HCT116 (cell line): ENCODE measurements around the gene DVL1. TPM values are rescaled to one million over a fixed set of nuclear protein-coding genes. Genes with fewer than 3 reads are reported as not detected.

Experiments
- ATAC-seq: fragments of 200-7000 bp; cut with Tn5 transposase; 2 replicates; pipeline ENCODE4 v1.9.1; 2020; ENCODE audit warnings: mild to moderate bottlenecking, moderate library complexity
- BruUV-seq: library from RNA; stranded (reverse); fragments of 400-500 nt; replicated peaks from 2 replicates; lab custom pipeline; 2021; lab: Mats Ljungman, UMichigan
- CTCF ChIA-PET: fragments of 300-600 bp; sonication (Branson Sonifier 250); formaldehyde crosslinking; loops from one replicate; lab custom pipeline; 2021; ENCODE audit warnings: antibody characterized with exemption; lab: Charles Lee
- POLR2A ChIA-PET: fragments of 300-600, 350-600 bp; sonication (Branson Sonifier 250); formaldehyde crosslinking; loops from one replicate; lab custom pipeline; 2021; ENCODE audit warnings: antibody characterized with exemption; lab: Charles Lee
- RAD21 ChIA-PET, 2 experiments: fragments of 300-600 bp; sonication (Branson Sonifier 250); formaldehyde crosslinking; loops; one replicate each; lab custom pipeline; 2023; ENCODE audit warnings: low total read pairs in 2 of 2; ENCODE audit not compliant: uncharacterized antibody in 2 of 2, unreplicated experiment in 2 of 2, low non-redundant PET in 1 of 2; lab: Charles Lee
- DNase-seq: peaks from one replicate; pipeline ENCODE4 v3.0.0-alpha.2; 2010; ENCODE audit warnings: low read depth, low spot score
- H2AFZ ChIP-seq: fragments of 200-600 bp; shearing (Covaris generic), sonication (generic); 2 replicates; pipeline ENCODE4 v1.6.1; 2017; ENCODE audit warnings: low read depth, mixed run types, mixed read lengths, antibody characterized with exemption, low read length; ENCODE audit not compliant: poor library complexity, severe bottlenecking
- H3K27ac ChIP-seq: 2 replicates; pipeline ENCODE4 v1.5.1; 2012; ENCODE audit warnings: low read depth, low read length
- H3K27me3 ChIP-seq: fragments of 200-600 bp; sonication (generic); 2 replicates; pipeline ENCODE4 v1.6.1; 2016; ENCODE audit warnings: mixed run types, low read length, mixed read lengths; ENCODE audit not compliant: insufficient read depth
- H3K36me3 ChIP-seq, 2 experiments: fragments of 200-500 bp in 1 of 2; fragments of 200-600 bp in 1 of 2; sonication (Bioruptor generic) in 1 of 2; sonication (generic) in 1 of 2; 2 replicates each; pipeline versions ENCODE4 v1.5.1 to v1.6.1; 2014 to 2016; ENCODE audit warnings: low read length in 2 of 2, inconsistent platforms in 1 of 2, mixed read lengths in 1 of 2, mixed run types in 1 of 2; ENCODE audit not compliant: insufficient read depth in 2 of 2, control insufficient read depth in 1 of 2
- H3K4me1 ChIP-seq, 2 experiments: fragments of 200-600 bp in 1 of 2; sonication (generic) in 1 of 2; 2 replicates each; pipeline versions ENCODE4 v1.5.1 to v1.6.1; 2012 to 2017; ENCODE audit warnings: low read length in 2 of 2, inconsistent platforms in 1 of 2, mild to moderate bottlenecking in 1 of 2, mixed read lengths in 1 of 2, mixed run types in 1 of 2, moderate library complexity in 1 of 2; ENCODE audit not compliant: insufficient read depth in 2 of 2, control insufficient read depth in 1 of 2
- H3K4me2 ChIP-seq: fragments of 200-600 bp; sonication (generic); 2 replicates; pipeline ENCODE4 v1.6.1; 2017; ENCODE audit warnings: mixed run types, low read length, mixed read lengths
- H3K4me3 ChIP-seq, 2 experiments: fragments of 200-600 bp in 1 of 2; sonication (generic) in 1 of 2; replicated peaks in 1 of 2; 2 replicates each; pipeline ENCODE4 v1.5.1; 2011 to 2016; ENCODE audit warnings: low read length in 2 of 2, control low read depth in 1 of 2, low read depth in 1 of 2, mild to moderate bottlenecking in 1 of 2, mixed read lengths in 1 of 2, mixed run types in 1 of 2
- H3K79me2 ChIP-seq: fragments of 200-600 bp; sonication (generic); 2 replicates; pipeline ENCODE4 v1.6.1; 2017; ENCODE audit warnings: mild to moderate bottlenecking, mixed run types, low read length, moderate library complexity, mixed read lengths; ENCODE audit not compliant: insufficient read depth
- H3K9ac ChIP-seq: fragments of 200-600 bp; sonication (generic); 2 replicates; pipeline ENCODE4 v1.6.1; 2016; ENCODE audit warnings: low read length, mixed read lengths
- H3K9me2 ChIP-seq: fragments of 200-600 bp; sonication (generic), shearing (Covaris generic); 2 replicates; pipeline ENCODE4 v1.6.1; 2017; ENCODE audit warnings: mixed run types, mild to moderate bottlenecking, moderate library complexity; ENCODE audit not compliant: insufficient read depth
- H3K9me3 ChIP-seq, 2 experiments: fragments of 200-500 bp in 1 of 2; fragments of 200-600 bp in 1 of 2; sonication (Bioruptor generic) in 1 of 2; sonication (generic) in 1 of 2; 2 replicates each; pipeline ENCODE4 v1.6.1; 2014 to 2017; ENCODE audit warnings: low read length in 2 of 2, mixed read lengths in 2 of 2, inconsistent platforms in 1 of 2, low read depth in 1 of 2, mild to moderate bottlenecking in 1 of 2, mixed run types in 1 of 2, moderate library complexity in 1 of 2; ENCODE audit not compliant: control insufficient read depth in 1 of 2, insufficient read depth in 1 of 2
- H4K20me1 ChIP-seq: fragments of 200-600 bp; sonication (generic), shearing (Covaris generic); 2 replicates; pipeline ENCODE4 v1.6.1; 2017; ENCODE audit warnings: mixed run types, mild to moderate bottlenecking, moderate library complexity; ENCODE audit not compliant: insufficient read depth
- CEBPB ChIP-seq: IDR thresholded peaks from 2 replicates; pipeline ENCODE4 v1.6.1; 2012; ENCODE audit warnings: low read depth
- EGR1 ChIP-seq: IDR thresholded peaks from 2 replicates; pipeline ENCODE4 v1.6.1; 2012; ENCODE audit warnings: low read depth
- ELF1 ChIP-seq: IDR thresholded peaks from 2 replicates; pipeline ENCODE4 v1.6.1; 2012; ENCODE audit warnings: low read depth, borderline replicate concordance
- FOSL1 ChIP-seq: IDR thresholded peaks from 2 replicates; pipeline ENCODE4 v1.6.1; 2012; ENCODE audit warnings: low read depth
- POLR2AphosphoS5 ChIP-seq: IDR thresholded peaks from 2 replicates; pipeline ENCODE4 v1.6.1; 2011; ENCODE audit warnings: mild to moderate bottlenecking, low read depth, low read length, moderate library complexity
- RAD21 ChIP-seq: IDR thresholded peaks from 2 replicates; pipeline ENCODE4 v1.6.1; 2012; ENCODE audit warnings: low read depth, mild to moderate bottlenecking
- SP1 ChIP-seq: IDR thresholded peaks from 2 replicates; pipeline ENCODE4 v1.6.1; 2012; ENCODE audit warnings: low read depth
- TCF7L2 ChIP-seq: IDR thresholded peaks from 2 replicates; pipeline ENCODE4 v1.7.0; 2011; ENCODE audit warnings: borderline replicate concordance, inconsistent platforms; ENCODE audit not compliant: insufficient read depth, insufficient read length; ENCODE audit errors: extremely low read depth
- ZFX ChIP-seq: fragments of 450-650 bp; IDR thresholded peaks from 2 replicates; pipeline ENCODE4 v1.6.1; 2017
- ZNF274 ChIP-seq: fragments of 200-500 bp; sonication (Bioruptor generic); IDR thresholded peaks from 2 replicates; pipeline ENCODE4 v1.6.1; 2014; ENCODE audit warnings: mild to moderate bottlenecking, low read depth, low read length, inconsistent platforms
- intact Hi-C: fragments of 100-400 bp; cut with micrococcal nuclease; formaldehyde crosslinking; loops from 2 replicates; pipeline ENCODE4 v1.10.0; 2022
- total RNA-seq: library from RNA; stranded (reverse); gene quantifications from one replicate; pipeline ENCODE4 v1.2.1, GENCODE V29; 2021; ENCODE audit not compliant: unreplicated experiment

The DVL1 gene
- total RNA-seq, 1 experiment from 2014 or later = 160 TPM

- BruUV-seq = no TSS peak
- H2AFZ ChIP-seq = no peak overlapping the region
- POLR2A ChIA-PET = interaction anchor here (1.4 kb wide), 1 partner anchor 8 kb away, joined by 4 read pairs; the partner anchor contains the start of gene CCNL2
- H3K9ac ChIP-seq = no peak overlapping the region
- CTCF ChIA-PET = no interaction called here
- RAD21 ChIA-PET = no interaction called here
- no peak overlapping the region for H3K27ac ChIP-seq
- H3K36me3 ChIP-seq = peaks cover 71 to 85% of the 10 kb centered on the region in 2 experiments
- no peaks in the 10 kb centered on the region for H3K27me3 ChIP-seq
- no peak overlapping the region for H3K4me3 ChIP-seq
- no peak overlapping the region for H3K4me2 ChIP-seq
- H3K4me1 ChIP-seq = no peaks in the 10 kb centered on the region
- peaks cover 12% of the 10 kb centered on the region; the same call in 1 of the 2 replicates for H4K20me1 ChIP-seq
- no peaks in the 10 kb centered on the region for H3K9me2 ChIP-seq
- H3K79me2 ChIP-seq = peaks cover 69% of the 10 kb centered on the region
- DNase-seq (no peak), ATAC-seq (no peak)
- intact Hi-C loops = no loop called here
- no peak for TF ChIP-seq ELF1
- TF ChIP-seq SP1 = no peak
- no peak for TF ChIP-seq CEBPB
- no peak for TF ChIP-seq POLR2AphosphoS5
- TF ChIP-seq RAD21 = no peak
- no peak for TF ChIP-seq TCF7L2
- TF ChIP-seq EGR1 = no peak
- TF ChIP-seq FOSL1 = no peak
- no peaks in the 10 kb centered on the region for H3K9me3 ChIP-seq
Observed at GRCh38 chr1:1391225-1391624, 42.0 kb upstream of the DVL1 start.

GRCh38 chr1:1390675-1391074 is 41.5 kb upstream of the DVL1 start:
- RAD21 ChIA-PET = no interaction called here
- no TSS peak for BruUV-seq

More at GRCh38 chr1:1390675-1391074, 41.5 kb upstream of the DVL1 start:
- CTCF ChIA-PET = interaction anchor here (0.9 kb wide), 1 partner anchor 12 kb away, joined by 5 read pairs; no protein-coding TSS in a partner anchor
- H3K9ac ChIP-seq = no peak overlapping the region
- POLR2A ChIA-PET = interaction anchor here (1.4 kb wide), 1 partner anchor 8 kb away, joined by 4 read pairs; the partner anchor contains the start of gene CCNL2
- peaks cover 64% of the 10 kb centered on the region for H3K79me2 ChIP-seq
- no peaks in the 10 kb centered on the region for H3K9me2 ChIP-seq
- TF ChIP-seq ZFX (no peak), ZNF274 (no peak)
- TF ChIP-seq, all 23 proteins: peak for 0
- Histone ChIP-seq H3K4me2 (no peak overlapping the region), H3K9me3 (no peaks in the 10 kb centered on the region), H3K4me1 (no peaks in the 10 kb centered on the region), H4K20me1 (peaks cover 11% of the 10 kb centered on the region; the same call in 1 of the 2 replicates), H2AFZ (no peak overlapping the region), H3K4me3 (no peak overlapping the region), H3K36me3 (peaks cover 75 to 90% of the 10 kb centered on the region in 2 experiments), H3K27ac (no peak overlapping the region), H3K27me3 (no peaks in the 10 kb centered on the region)
- DNase-seq = no peak
- no peak for ATAC-seq
- intact Hi-C loops = no loop called here
